KBM-7 (cell line): ENCODE data around the gene CPNE9.
"Not testable (repeated sequence)": the region's sequence is repeated elsewhere in the genome, so short reads cannot be mapped to it uniquely, and the experiment has no call there.

Experiments
- DNase-seq: peaks from one replicate; pipeline ENCODE4 v3.0.0-alpha.2; 2015
- in situ Hi-C: fragments of 300-500 bp; cut with MboI; formaldehyde crosslinking; loops from 2 replicates; pipeline ENCODE4 v1.14.3; 2020; ENCODE audit warnings: low sequenced_read_pairs, low pct_unique_long_range_greater_than_20kb, mixed read lengths

Gene CPNE9

GRCh38 chr3:9765865-9766264, 62.2 kb downstream of the CPNE9 start:
- DNase-seq: no peak
- in situ Hi-C loops: no loop called here

- in situ Hi-C loops: no loop called here
Measured at GRCh38 chr3:9767418-9767817, 63.8 kb downstream of the CPNE9 start.

GRCh38 chr3:9768141-9768775, 64.6 kb downstream of the CPNE9 start:
- in situ Hi-C loops: no loop called here
- no peak for DNase-seq

More at GRCh38 chr3:9767418-9767817, 63.8 kb downstream of the CPNE9 start:
- DNase-seq: no peak

- DNase-seq: no peak
- in situ Hi-C loops: no loop called here
Measured at GRCh38 chr3:9769012-9769411, 65.4 kb downstream of the CPNE9 start.

GRCh38 chr3:9769426-9770275, 66.0 kb downstream of the CPNE9 start, which contains the start of gene CAMK1:
Gene CAMK1, minus strand, starts transcription at chr3:9769947. Its CDS starts 2,198 bp downstream, at chr3:9767749.
- in situ Hi-C loops: no loop called here
- DNase-seq: no peak

- in situ Hi-C loops: no loop called here
- DNase-seq: no peak
Measured at GRCh38 chr3:9770276-9770812, 66.7 kb downstream of the CPNE9 start.

GRCh38 chr3:9771007-9771406, 67.4 kb downstream of the CPNE9 start:
- in situ Hi-C loops, DNase-seq: not testable (repeated sequence)

GRCh38 chr3:9776896-9777693, 73.5 kb downstream of the CPNE9 start:
- in situ Hi-C loops: no loop called here

GRCh38 chr3:9777694-9778021, 74.0 kb downstream of the CPNE9 start:
- no peak for DNase-seq
- in situ Hi-C loops: no loop called here

More at GRCh38 chr3:9776896-9777693, 73.5 kb downstream of the CPNE9 start:
- no peak for DNase-seq

GRCh38 chr3:9778143-9779074, 74.8 kb downstream of the CPNE9 start:
- in situ Hi-C loops: no loop called here
- DNase-seq: no peak

- DNase-seq: peak; percentile 84
- in situ Hi-C loops: no loop called here
Measured at GRCh38 chr3:9779075-9779593, 75.5 kb downstream of the CPNE9 start.
